Uterus (tissue), 2 donors: ENCODE measurements around the gene DHRS3.

Experiments used
- CTCF ChIP-seq, 4 experiments: fragments of 200-600 bp in 2 of 4; fragments of 450-650 bp in 2 of 4; sonication (generic) in 2 of 4; IDR thresholded peaks; one replicate each; pipeline ENCODE4 v1.5.1; 2016 to 2019; ENCODE audit warnings: antibody characterized with exemption in 4 of 4, mild to moderate bottlenecking in 2 of 4, moderate library complexity in 1 of 4
- POLR2A ChIP-seq, 2 donors: fragments of 450-650 bp; IDR thresholded peaks; one replicate each; pipeline ENCODE4 v1.6.1; 2016; ENCODE audit warnings: antibody characterized with exemption in 2 of 2, mild to moderate bottlenecking in 1 of 2, moderate library complexity in 1 of 2

- TF ChIP-seq CTCF (IDR thresholded peaks at IDR 0.05) = no peak
- TF ChIP-seq POLR2A (IDR thresholded peaks at IDR 0.05) = no peak
Observed at GRCh38 chr1:12634156-12634555, 16.1 kb upstream of the DHRS3 start.
